Thoracic aorta (tissue), 2 donors: ENCODE measurements around the gene SIL1. TPM values are rescaled to one million over a fixed set of nuclear protein-coding genes. Genes with fewer than 3 reads are reported as not detected.
A peak's percentile ranks its signal among the peaks of the same experiment; 100 is the strongest.

Experiments
- ATAC-seq: fragments of 150-250 bp; one replicate; pipeline ENCODE4 v1.8.0; 2017; ENCODE audit warnings: low read depth; ENCODE audit not compliant: insufficient number of reproducible peaks, low FRiP score
- DNase-seq: peaks from one replicate; pipeline ENCODE4 v3.0.0-alpha.2; 2020; ENCODE audit warnings: low spot score
- H3K27ac ChIP-seq, 2 donors: fragments of 200-600 bp; sonication (generic); 1 replicate in 1 of 2; 2 replicates in 1 of 2; pipeline ENCODE4 v1.5.1; 2016; ENCODE audit warnings: mild to moderate bottlenecking in 2 of 2, moderate library complexity in 2 of 2
- H3K27me3 ChIP-seq: fragments of 200-600 bp; sonication (generic); replicated peaks from 2 replicates; pipeline ENCODE4 v1.6.0; 2016; ENCODE audit warnings: mild to moderate bottlenecking; ENCODE audit not compliant: insufficient read depth
- H3K36me3 ChIP-seq: fragments of 200-600 bp; sonication (generic); one replicate; pipeline ENCODE4 v1.5.1; 2016
- H3K4me1 ChIP-seq, 2 donors: fragments of 200-600 bp; sonication (generic); 1 replicate in 1 of 2; 2 replicates in 1 of 2; pipeline versions ENCODE4 v1.5.1 to v1.6.0; 2016; ENCODE audit warnings: low read depth in 2 of 2, mild to moderate bottlenecking in 1 of 2; ENCODE audit not compliant: control insufficient read depth in 1 of 2
- H3K4me3 ChIP-seq: fragments of 200-600 bp; sonication (generic); 2 replicates; pipeline ENCODE4 v1.5.1; 2016; ENCODE audit warnings: mild to moderate bottlenecking
- H3K9me3 ChIP-seq: fragments of 200-600 bp; sonication (generic); 2 replicates; pipeline ENCODE4 v1.5.1; 2016
- CTCF ChIP-seq: fragments of 200-600 bp; sonication (generic); IDR thresholded peaks from one replicate; pipeline ENCODE4 v1.5.1; 2019; ENCODE audit warnings: antibody characterized with exemption
- total RNA-seq, 2 donors: library from RNA; depleted of rRNA; stranded (reverse); fragments of >200 nt; gene quantifications; one replicate each; pipeline versions ENCODE4 v1.1.0 to v1.2.3, GENCODE V29; 2016

SIL1 gene
- total RNA-seq, 2 donors from 2014 or later: 33.1 to 41.2 TPM

DNA sequence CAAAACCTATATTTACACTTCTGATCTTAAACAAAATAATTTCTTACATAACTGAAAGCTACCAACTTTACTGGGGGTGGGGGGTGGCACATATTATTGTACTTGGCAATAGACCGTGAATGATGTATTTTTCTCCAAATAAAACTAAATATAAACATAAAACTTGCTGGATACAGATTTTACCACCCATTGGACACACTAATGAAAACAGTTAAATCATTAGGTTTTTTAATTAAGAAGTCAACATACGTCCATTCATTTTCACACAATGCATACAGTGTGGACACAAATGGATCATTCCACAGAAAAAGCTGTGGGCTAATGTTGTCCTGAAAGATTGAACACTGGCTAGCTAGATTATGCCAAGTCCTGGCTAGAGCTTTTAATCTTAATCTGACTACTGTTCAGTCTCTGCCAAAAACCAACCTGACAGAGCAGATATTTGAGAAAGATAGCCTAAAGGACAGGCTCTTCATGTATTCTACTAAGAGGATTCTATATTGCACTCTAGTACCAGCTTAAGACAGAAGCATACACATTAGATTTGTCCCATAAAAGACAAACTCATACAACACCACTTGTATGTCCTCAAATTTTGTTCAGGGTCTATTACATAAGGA is 118.1 kb downstream of the SIL1 start:
- Histone ChIP-seq H3K4me1 (peaks cover 0 to 20% of the 10 kb centered on the region in 2 donors), H3K27me3 (no peaks in the 10 kb centered on the region), H3K36me3 (no peaks in the 10 kb centered on the region), H3K27ac (no peak overlapping the region), H3K4me3 (no peak overlapping the region), H3K9me3 (no peaks in the 10 kb centered on the region)
- TF ChIP-seq CTCF: no peak
- ATAC-seq: no peak
- DNase-seq: no peak

- Histone ChIP-seq H3K27me3 (no peaks in the 10 kb centered on the region), H3K27ac (no peak overlapping the region), H3K9me3 (no peaks in the 10 kb centered on the region), H3K4me3 (no peak overlapping the region), H3K36me3 (no peaks in the 10 kb centered on the region), H3K4me1 (peaks cover 0 to 24% of the 10 kb centered on the region in 2 donors)
- ATAC-seq: no peak
- no peak for TF ChIP-seq CTCF
- DNase-seq: no peak
Measured at GRCh38 chr5:139079225-139079990, 118.8 kb downstream of the SIL1 start.

GRCh38 chr5:139078345-139078744 is 119.8 kb downstream of the SIL1 start:
- no peak for TF ChIP-seq CTCF
- H3K36me3 ChIP-seq: no peaks in the 10 kb centered on the region
- H3K9me3 ChIP-seq: no peaks in the 10 kb centered on the region
- ATAC-seq (no peak), DNase-seq (no peak)
- H3K4me1 ChIP-seq: peaks cover 0 to 24% of the 10 kb centered on the region in 2 donors
- H3K27ac ChIP-seq: no peak overlapping the region
- no peaks in the 10 kb centered on the region for H3K27me3 ChIP-seq
- no peak overlapping the region for H3K4me3 ChIP-seq

DNA sequence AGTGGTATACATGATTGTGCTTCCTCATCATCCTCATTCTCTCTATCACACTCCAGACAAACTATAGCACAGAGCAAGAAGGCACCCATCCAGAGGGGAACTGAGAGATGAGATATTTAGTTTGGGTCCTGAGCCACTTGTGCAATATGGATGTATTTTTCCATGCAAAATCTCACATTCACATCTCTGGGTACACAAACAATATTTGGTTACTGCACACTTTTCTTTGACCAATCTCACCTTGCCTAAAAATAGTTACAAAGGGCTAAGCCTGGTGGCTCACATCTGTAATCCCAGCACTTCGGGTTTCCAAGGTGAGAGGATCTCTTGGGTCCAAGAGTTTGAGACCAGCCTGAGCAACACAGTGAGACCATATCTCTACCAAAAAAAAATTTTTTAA is 120.3 kb downstream of the SIL1 start:
- Histone ChIP-seq H3K4me3 (no peak overlapping the region), H3K9me3 (no peaks in the 10 kb centered on the region), H3K36me3 (no peaks in the 10 kb centered on the region), H3K27ac (no peak overlapping the region), H3K27me3 (no peaks in the 10 kb centered on the region), H3K4me1 (peaks cover 0 to 24% of the 10 kb centered on the region in 2 donors)
- no peak for ATAC-seq
- no peak for TF ChIP-seq CTCF
- no peak for DNase-seq

- Histone ChIP-seq H3K4me1 (peaks cover 0 to 24% of the 10 kb centered on the region in 2 donors), H3K27me3 (no peaks in the 10 kb centered on the region), H3K27ac (peak overlapping the region in 1 of 2 donors; percentile 1), H3K4me3 (no peak overlapping the region), H3K36me3 (no peaks in the 10 kb centered on the region), H3K9me3 (no peaks in the 10 kb centered on the region)
- no peak for TF ChIP-seq CTCF
- DNase-seq (no peak), ATAC-seq (no peak)
Measured at GRCh38 chr5:139076111-139076510, 122.1 kb downstream of the SIL1 start.
